ENCODE measurements around the gene PEX11B.

The PEX11B gene

DNA sequence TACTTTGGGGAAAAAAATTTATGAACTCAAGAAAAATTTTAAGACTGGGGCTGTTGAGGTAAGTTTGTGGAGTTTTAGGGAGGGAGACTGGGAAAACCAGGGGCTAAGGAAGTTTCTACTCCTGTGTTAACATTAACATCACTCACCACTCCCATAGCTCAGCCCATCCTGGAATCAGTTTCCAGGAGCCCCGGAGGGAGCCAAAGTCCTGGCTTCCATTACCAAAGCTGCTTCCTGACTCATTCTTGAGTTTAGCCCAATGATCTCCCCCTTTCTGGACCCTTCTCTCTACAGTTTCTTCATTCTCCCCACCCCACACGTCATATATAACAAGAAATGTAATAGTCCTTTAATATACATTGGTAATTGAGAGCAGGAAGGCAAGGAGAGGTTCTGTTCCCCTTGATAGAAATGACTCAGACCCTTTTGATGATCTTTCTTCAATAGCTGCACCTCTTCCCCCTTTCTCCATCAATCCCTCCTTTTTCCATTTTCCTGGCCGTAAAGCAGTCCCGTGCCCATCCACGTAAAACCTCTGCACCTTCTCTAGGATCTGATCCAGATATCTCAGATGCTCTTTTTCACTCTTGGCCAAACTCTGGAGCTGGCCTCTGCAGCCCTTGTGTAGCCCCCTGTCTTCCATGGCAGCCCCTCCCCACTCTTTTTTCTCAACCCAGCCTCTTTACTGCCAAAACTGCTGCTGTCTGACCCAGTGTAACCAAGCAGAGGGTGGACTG is 55.1 kb downstream of the PEX11B start:
- no peaks in the 10 kb centered on the region for H3K9me3 ChIP-seq
- TF ChIP-seq, protein P1, sequence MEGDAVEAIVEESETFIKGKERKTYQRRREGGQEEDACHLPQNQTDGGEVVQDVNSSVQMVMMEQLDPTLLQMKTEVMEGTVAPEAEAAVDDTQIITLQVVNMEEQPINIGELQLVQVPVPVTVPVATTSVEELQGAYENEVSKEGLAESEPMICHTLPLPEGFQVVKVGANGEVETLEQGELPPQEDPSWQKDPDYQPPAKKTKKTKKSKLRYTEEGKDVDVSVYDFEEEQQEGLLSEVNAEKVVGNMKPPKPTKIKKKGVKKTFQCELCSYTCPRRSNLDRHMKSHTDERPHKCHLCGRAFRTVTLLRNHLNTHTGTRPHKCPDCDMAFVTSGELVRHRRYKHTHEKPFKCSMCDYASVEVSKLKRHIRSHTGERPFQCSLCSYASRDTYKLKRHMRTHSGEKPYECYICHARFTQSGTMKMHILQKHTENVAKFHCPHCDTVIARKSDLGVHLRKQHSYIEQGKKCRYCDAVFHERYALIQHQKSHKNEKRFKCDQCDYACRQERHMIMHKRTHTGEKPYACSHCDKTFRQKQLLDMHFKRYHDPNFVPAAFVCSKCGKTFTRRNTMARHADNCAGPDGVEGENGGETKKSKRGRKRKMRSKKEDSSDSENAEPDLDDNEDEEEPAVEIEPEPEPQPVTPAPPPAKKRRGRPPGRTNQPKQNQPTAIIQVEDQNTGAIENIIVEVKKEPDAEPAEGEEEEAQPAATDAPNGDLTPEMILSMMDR (IDR thresholded peaks at IDR 0.05; ENCODE audit: low read depth, low read length), result no peak
- no peak overlapping the region for H3K4me3 ChIP-seq (ENCODE audit: low read depth, low read length)
- peaks cover 21% of the 10 kb centered on the region for H3K27me3 ChIP-seq
- no peaks in the 10 kb centered on the region for H3K4me1 ChIP-seq
- no peaks in the 10 kb centered on the region for H3K36me3 ChIP-seq
- DNase-seq, result no peak

Measured in BE2C (cell line).